GM20000 (cell line): ENCODE measurements around the gene DNM2.
"Not testable (repeated sequence)": the region's sequence is repeated elsewhere in the genome, so short reads cannot be mapped to it uniquely, and the experiment has no call there.

Source experiments
- DNase-seq: peaks from one replicate; pipeline ENCODE4 v3.0.0; 2012; ENCODE audit warnings: low spot score
- TF ChIP-seq, protein P1 (sequence below): IDR thresholded peaks from 2 replicates; pipeline ENCODE4 v1.5.1; 2012; ENCODE audit warnings: mild to moderate bottlenecking, control low read depth; ENCODE audit errors: extremely low read depth, missing control alignments

Gene DNM2

DNA sequence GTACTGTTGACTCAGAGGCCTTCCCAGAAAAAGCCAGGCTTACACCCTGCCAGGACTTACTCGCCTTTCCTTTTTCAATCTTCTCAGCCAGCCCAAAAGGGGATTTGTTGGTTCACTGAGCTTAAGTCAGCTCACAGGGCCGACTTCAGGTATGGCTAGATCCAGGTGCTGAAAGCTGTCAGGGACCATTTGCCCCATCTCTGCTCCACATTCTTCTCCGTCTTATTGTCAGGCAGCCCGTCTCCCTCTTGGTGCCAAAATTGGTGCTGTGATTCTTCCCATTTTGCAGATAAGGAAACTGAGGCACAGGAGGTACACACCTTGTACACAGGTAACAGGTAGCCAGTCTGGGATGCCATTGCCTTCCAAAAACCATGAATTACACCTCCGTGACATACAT, 132.8 kb downstream of the DNM2 start:
- no peak for DNase-seq
- TF ChIP-seq, protein P1, sequence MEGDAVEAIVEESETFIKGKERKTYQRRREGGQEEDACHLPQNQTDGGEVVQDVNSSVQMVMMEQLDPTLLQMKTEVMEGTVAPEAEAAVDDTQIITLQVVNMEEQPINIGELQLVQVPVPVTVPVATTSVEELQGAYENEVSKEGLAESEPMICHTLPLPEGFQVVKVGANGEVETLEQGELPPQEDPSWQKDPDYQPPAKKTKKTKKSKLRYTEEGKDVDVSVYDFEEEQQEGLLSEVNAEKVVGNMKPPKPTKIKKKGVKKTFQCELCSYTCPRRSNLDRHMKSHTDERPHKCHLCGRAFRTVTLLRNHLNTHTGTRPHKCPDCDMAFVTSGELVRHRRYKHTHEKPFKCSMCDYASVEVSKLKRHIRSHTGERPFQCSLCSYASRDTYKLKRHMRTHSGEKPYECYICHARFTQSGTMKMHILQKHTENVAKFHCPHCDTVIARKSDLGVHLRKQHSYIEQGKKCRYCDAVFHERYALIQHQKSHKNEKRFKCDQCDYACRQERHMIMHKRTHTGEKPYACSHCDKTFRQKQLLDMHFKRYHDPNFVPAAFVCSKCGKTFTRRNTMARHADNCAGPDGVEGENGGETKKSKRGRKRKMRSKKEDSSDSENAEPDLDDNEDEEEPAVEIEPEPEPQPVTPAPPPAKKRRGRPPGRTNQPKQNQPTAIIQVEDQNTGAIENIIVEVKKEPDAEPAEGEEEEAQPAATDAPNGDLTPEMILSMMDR, result no peak

DNA sequence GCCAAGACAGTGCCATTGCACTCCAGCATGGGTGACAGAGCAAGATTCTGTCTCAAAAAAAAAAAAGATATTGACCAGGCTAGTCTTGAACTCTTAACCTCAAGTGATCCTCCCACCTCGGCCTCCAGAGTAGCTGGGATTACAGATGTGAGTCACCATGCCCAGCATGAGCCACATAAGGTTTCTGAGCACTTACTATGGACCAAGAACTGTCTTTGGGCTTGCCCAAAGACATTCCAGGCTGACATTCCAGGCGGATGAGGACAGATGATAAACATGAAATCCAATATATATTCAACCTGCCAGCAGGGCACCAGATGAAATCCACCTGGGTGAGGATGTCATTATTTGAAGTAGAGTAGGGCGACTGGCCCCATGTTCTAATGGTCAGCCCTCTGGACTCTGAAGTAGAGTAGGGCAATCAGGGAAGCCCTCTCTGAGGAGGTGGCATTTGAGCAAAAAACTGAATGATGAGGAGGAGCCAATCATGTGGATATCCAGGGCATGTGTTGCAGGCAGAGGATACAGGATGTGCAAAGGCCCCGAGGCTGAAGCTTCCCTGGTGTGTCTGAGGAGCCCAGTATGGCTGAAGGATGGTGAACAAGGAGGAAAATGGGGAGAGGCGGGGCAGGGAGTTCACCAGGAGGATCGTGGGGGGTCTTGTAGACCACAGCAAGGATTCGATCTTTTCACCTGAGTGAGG, 134.4 kb downstream of the DNM2 start:
- TF ChIP-seq, protein P1, result no peak
- no peak for DNase-seq

DNA sequence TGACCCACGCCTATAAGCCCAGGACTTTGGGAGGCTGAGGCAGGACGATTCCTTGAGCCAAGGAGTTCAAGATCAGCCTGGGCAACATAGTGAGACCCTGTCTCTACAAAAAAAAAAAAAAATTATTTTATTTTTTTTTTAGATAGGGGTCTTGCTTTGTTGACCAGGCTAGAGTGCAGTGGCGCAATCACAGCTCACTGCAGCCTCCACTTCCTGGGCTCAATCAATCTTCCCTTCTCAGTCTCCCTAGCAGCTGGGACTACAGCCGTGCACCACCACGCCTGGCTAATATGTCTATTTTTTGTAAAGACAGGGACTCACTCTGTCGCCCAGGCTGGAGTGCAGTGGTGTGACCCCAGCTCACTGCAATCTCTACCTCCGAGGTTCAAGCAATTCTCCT, 135.1 kb downstream of the DNM2 start:
- no peak for DNase-seq
- TF ChIP-seq, protein P1, result no peak

DNA sequence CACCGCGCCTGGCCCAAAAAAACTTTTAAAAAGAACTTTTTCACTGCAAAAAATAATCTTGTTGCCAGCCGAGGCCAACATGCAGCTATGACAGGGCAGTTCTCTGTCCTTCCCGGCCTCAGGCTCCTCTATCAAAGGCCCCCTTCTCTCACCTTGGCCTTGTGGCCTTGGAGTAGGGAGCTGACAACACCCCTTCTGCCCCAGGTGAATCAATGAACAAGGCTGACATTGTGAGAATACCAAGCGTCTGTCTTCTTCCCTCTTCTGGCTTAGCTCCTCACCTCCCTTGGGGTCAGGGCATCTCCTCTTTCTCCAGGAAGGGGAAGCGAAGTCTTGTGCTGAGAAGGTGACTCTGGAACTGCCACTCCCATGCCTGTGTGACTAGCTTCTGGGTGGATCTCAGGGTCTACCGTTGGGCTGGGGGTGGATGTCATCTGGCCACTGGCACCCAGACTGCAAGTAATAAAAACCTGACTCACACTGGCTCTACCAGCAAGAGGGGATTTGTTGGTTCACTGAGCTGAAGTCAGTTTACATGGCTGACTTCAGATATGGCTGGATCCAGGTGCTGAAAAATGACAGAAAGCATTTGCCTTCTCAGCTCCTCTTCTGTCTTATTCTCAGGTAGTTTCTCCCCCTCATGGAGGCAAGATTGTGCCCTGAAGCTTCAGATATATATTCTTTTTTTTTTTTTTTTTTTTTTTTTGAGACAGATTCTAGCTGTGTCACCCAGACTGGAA, 136.6 kb downstream of the DNM2 start:
- DNase-seq, result no peak
- TF ChIP-seq, protein P1, result no peak

DNA sequence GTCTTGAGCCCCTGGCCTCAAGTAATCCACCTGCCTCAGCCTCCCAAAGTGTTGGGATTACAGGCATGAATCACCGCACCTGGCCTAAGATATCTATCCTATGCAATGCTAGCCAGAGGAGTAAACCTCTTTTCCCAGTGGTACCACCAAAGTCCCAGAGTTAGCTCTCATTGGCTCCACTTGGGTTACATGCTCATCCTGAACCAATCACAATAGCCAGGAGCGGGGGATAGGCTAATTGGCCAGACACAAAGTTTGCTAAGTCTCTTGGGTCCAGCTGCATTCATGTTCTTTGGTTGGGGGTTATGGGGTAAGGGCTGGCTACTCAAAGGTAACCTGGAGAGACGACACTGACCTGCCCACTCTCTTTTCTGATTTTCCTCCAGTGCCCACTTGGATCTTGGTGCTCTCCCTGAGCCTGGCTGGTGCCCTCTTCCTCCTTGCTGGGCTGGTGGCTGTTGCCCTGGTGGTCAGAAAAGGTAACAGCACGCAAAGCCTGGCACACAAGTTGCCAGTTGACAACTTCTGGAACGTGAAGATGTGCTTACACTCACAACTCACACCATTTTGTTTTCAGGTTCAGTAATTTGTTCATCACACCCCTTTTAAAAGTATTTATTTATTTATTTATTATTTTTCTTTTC, 138.1 kb downstream of the DNM2 start:
- TF ChIP-seq, protein P1, result peak; percentile 47
- no peak for DNase-seq

DNA sequence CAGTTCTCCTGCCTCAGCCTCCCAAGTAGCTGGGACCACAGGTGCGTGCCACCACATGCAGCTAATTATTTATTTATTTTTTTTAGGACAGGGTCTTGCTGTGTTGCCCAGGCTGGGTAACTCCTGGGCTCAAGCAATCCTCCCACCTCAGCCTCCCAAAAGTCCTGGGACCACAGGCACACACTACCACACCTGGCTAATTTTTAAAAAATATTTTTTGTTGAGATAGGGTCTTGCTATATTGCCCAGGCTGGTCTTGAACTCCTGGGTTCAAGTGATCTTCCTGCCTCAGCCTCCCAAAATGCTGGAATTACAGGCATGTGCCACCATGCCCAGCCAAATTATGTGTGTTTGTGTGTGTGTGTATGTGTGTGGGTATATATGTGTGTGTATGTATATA, 139.0 kb downstream of the DNM2 start:
- DNase-seq, result not testable (repeated sequence)

DNA sequence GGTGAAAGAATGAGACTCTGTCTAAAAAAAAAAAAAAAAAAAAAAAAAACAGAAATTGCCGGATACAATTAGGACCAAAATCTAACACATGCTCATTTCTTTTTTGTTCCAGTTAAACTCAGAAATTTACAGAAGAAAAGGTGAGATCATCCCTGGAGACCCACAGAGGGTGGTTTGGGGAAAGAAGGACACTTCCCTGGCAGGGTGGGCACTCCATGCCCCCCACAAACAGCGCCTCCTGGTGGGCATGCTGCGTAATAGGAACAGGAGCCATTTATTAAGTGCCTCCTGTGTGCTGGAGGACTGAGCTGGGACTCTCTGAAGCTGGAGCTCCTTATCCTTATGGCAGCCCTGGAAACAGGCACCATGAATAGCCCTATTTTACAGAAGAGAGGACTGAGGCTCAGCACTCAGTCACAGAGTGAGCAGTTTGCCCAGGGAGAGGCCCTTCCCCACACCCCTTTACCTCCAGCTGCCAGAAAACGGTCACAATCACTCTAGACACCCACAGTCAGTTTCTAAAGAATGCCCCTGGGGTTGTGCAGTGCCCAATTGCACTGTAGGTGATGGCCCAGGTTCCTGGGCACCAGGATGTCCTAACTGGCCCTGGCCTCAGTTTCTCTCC, 140.4 kb downstream of the DNM2 start:
- DNase-seq, result peak; percentile 48

More for the DNA sequence above, 140.4 kb downstream of the DNM2 start:
- TF ChIP-seq, protein P1, result peak; percentile 79
